Bone marrow (tissue), 2 donors: ENCODE results near the gene ASMT.
"Not testable (repeated sequence)": the region's sequence is repeated elsewhere in the genome, so short reads cannot be mapped to it uniquely, and the experiment has no call there.

Source experiments
- DNase-seq, 2 donors: peaks; one replicate each; lab custom pipeline; 2025; lab: John Stamatoyannopoulos, UW

Gene ASMT

DNA sequence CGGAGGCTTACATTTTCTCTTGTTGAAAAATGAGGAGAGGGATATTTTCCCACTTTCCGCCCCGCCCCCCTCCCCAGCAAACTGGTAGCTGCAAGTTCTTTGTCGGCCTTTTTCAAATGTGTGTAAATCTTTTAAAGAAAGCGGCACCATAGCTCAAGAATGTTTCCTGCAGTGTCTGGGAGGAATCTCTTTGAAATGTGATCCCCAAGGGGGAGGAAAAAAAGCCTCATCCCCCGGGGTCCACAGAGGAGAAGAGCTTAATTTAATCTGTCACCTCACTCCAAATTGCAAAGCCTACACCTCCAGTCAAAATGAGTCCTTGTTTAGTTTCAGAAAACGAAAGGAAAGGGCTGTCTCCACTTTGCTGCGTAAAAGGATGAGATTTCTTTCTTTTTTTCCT is 34.8 kb downstream of the ASMT start:
- DNase-seq: no peak

DNA sequence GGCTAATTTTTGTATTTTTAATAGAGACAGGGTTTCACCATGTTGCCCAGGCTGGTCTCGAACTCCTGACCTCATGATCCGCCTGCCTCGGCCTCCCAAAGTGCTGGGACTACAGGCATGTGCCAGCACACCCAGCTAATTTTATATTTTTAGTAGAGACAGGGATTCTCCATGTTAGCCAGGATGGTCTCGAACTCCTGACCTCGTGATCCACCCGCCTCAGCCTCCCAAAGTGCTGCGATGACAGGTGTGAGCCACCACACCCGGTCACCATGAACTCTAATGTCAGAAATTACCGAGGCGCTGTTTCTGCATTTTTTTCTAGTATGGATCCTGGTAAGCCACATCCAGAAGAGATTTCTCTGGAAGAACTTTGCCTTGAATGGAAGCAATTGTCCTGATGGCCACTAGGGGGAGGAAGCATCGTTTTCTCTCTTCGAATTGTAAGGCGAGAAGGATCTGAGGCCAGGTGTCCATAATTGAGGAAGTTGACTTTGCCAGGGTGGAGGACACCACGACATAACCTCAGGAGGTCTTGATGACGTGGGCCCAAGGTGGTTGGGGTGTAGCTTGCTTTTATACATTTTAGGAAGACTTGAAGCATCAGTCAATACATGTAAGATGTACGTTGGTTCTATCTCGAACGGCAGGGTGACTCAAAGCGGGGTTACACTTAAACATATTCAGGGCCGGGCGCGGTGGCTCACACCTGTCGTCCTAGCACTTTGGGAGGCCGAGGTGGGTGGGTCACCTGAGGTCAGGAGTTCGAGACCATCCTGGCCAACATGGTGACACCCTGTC is 37.4 kb downstream of the ASMT start:
- DNase-seq: peak in 1 of 2 donors; percentile 60

DNA sequence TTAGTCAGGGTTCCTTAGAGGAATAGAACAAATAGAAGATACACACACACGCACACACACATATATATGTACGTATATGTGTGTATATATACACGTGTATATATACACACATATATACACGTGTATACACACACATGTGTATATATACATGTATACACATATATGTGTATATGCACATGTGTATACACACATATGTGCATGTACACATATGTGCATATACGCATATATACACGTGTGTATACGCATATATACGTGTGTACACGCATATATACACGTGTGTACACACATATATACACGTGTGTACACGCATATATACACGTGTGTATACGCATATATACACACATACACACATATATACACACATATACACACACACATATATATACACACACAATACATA is 41.5 kb downstream of the ASMT start:
- DNase-seq: no peak

DNA sequence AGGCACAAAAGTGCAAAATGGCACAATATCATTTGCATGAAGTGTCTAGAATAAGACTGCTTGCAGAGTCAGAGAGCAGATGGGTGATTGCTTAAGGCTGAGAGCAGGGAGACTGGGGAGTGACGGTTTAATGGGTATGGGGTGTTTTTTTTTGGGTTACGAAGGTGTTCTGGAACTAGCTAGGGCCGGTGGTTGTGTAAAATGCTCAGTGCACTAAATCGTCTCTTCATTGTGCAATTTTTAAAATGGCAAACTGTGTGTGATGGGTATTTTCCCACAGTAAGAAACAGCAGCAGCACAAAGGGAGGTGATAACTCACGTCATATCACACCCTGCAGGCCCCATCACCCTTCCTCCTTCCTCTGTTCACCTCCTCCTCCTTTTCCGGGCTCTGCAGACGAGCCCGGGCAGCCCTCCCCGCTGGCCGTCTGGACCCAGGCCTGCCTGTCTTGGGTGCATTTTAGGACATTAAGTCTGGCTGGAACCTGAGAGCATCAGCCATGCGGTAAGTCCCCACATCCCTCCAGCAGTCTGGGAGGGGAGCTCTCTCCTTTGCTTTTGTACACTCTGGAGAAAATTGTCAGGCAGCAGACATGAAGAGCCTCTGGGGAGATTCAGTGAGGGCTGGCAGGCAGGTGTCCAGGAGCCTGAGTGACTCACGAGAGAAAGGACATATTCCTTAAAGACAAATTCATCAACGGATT is 42.7 kb downstream of the ASMT start:
- DNase-seq: peak in 1 of 2 donors; percentile 60

DNA sequence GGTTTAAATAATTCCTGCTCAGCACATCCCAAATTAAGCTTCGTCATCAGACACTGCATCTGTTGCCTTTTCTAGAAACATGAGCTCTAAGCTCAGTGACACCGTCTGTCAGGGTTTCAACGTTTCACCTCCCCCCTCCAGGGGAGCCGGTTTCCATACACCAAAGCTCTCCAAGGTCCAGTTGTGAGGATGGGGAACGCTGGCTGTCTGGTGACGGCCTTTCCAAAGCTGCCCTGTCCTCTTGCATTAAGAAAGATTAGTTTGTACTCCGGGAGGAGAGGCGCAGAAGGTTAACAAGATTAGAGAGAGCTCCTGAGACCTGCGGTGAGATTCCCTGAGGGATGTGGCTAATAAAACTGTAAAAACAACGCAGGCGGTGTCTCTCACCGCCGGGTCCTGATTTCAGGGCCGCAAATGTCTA is 43.2 kb downstream of the ASMT start:
- no peak for DNase-seq

DNA sequence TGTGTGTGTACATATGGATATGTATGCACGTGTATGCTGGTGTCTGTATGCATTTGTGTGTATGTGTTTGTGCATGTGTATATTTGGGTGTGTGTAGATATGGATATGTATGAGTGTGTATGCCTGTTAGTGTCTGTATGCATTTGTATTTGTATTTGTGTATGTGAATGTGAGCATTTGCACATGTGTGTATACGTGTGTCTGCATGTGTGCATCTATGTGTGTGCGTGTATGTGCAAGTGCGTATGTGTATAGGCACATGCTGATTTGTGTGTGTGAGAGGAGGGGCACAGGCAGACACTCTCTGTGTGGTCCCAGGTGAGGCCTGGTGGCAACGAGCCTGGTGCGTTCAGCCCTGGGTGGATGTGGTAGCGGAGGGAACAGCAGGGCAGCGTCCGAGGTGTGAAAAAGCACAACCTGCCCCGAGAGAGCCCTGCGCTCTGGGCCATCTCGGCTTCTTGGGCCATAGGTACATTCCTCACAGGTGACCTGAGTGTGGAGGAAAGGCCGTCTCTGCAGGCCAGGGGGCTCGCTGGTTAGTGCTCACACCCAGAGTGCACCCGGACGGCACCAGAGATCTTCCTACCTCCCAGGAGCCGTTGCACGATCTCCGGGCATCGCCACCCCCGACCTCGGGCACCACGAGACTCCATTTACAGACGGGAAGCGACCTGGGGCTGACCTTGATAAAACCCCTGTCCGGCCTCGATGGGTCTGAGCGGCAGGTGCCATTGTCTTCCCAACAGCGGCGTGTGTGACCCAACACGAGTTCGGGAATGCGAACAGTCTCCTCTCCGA is 45.0 kb downstream of the ASMT start:
- no peak for DNase-seq

DNA sequence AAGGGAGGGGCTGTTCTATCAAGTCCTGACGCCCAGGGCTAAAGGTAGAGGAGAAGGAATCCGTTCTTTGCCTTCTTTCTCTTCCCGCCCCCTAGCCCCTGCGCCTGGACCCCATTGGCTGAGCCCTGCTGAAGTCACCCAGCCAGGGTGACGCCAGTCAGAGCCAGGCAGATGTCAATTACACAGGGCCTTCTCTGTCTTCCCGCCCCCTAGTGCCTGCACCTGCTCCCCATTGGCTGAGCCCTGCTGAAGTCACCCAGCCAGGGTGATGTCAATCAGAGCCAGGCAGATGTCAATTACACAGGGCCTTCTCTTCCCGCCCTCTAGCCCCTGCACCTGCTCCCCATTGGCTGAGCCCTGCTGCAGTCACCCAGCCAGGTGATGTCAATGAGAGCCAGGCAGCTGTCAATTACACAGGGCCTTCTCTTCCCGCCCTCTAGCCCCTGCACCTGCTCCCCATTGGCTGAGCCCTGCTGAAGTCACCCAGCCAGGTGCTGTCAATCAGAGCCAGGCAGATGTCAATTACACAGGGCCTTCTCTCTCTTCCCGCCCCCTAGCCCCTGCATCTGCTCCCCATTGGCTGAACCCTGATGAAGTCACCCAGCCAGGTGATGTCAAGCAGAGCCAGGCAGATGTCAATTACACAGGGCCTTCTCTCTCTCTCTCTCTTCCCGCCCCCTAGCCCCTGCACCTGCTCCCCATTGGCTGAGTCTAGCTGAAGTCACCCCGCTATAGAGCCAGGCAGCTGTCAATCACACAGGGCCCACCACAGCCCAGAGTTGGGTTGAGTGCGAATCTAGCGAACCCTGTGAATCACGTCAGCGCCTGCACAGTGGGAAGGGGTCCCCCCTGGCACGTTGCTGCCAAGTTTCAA is 46.4 kb downstream of the ASMT start:
- DNase-seq: peak in 1 of 2 donors; percentile 7

DNA sequence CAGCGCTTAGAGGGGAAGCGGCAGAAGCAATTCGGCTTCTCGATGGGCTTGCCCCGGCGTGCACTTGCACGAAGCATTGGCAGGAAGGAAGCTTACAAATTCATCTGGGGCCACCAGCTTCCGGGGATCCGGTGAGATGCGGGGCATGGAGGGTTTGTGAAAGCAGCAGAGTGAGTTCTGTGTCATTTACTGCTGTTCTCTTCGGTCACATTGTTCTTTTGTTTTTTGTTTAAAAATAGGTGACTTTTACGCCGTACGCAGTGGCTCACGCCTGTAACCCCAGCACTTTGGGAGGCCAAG is 47.0 kb downstream of the ASMT start:
- DNase-seq: no peak

DNA sequence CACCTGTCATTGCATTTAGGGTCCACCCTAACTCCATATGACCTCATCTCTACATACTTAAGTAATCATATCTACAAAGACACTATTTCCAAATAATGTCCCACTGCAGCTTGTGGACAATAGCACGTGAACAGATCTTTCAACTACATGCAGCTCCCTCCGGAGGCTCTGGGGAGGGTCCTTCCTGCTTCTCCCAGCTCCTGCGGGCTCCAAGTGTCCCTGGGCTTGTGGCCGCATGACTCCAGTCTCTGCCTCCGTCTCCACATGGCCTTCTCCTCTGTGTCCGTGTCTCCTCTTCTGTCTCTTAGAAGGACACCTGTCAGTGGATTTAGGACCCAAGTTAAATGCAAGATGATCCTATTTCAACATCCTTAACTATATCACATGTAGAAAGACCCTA is 52.7 kb downstream of the ASMT start:
- DNase-seq: no peak

DNA sequence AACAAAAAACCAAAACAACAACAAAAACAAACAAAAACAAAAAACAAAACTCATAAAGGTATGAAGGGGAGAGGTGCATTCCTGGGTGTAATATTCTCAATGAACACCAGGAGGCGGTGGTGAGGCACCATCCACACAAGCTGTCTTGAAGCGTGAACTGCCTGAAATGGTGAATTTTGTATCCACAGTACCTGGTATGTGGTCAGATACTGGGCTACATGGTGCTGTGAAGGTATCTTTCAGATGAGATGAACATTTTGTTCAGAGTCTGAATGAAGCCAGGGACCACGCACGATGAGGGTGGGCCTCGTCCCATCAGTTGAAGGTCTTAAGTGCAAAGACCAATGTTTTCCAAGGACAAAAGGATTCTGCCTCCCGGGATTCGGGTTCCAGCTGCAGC is 58.5 kb downstream of the ASMT start:
- DNase-seq: no peak

DNA sequence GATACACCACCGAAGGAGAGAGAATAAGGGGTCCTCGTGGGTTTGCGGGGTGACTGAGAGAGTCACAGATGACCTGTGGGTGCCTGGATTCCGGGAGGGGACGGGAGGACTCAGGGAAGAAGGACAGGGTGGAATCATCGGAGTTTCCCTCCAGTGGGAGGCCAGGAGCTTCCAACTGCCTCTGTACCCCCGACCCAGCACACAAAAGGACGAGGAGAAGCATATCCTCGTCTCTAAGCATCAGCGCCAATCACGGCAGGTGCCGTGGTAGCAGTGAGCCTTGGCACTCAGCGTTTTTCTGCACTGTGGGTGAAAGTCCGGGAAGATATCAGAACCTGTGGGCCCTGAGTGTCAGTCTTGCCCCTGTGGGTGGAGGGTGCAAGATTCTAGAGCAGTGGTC is 62.0 kb downstream of the ASMT start:
- no peak for DNase-seq

DNA sequence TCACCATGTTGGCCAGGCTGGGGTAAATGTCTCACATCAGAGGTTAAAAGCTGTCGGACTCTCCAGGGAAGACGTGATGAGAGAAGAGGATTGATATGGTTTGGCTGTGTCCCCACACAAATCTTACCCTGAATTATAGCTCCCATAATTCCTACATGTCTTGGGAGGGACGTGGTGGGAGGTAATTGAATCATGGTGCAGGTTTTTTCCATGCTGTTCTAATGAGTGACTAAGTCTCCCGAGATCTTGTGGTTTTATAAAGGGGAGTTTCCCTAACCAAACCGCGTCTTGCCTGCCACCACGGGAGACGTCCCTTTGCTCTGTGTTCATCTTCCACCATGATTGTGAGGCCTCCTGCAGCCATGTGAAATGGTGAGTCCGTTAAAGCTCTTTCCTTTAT is 64.4 kb downstream of the ASMT start:
- no peak for DNase-seq

DNA sequence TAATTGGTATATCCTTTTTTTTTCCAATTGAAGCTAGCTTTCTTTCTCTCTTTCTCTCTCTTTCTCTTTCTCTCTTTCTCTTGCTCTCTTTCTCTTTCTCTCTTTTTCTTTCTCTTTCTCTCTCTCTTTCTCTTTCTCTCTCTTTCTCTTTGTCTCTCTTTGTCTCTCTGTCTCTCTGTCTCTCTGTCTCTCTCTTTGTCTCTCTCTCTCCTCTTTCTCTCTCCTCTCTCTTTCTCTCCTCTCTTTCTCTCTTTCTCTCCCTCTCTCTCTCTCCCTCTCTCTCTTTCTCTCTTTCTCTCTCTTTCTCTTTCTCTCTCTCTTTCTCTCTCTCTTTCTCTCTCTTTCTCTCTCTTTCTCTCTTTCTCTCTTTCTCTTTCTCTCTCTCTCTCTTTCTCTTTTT is 66.6 kb downstream of the ASMT start:
- no peak for DNase-seq

DNA sequence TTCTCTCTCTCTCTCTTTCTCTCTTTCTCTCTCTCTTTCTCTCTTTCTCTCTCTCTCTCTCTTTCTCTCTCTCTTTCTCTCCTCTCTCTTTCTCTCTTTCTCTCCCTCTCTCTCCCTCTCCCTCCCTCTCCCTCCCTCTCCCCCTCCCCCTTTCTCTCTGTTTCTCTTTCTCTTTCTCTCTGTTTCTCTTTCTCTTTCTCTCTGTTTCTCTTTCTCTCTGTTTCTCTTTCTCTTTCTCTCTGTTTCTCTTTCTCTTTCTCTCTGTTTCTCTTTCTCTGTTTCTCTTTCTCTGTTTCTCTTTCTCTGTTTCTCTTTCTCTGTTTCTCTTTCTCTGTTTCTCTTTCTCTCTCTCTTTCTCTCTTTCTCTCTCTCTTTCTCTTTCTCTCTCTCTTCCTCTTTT is 67.0 kb downstream of the ASMT start:
- not testable (repeated sequence) for DNase-seq

DNA sequence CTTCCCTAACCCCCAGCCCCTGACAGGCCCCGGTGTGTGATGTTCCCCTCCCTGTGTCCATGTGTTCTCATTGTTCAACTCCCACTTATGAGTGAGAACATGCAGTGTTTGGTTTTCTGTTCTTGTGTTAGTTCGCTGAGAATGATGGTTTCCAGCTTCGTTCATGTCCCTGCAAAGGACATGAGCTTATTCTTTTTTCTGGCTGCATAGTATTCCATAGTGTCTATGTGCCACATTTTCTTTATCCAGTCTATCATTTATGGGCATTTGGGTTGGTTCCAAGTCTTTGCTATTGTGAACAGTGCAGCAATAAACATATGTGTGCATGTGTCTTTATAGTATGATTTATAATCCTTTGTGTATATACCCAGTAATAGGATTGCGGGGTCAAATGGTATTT is 67.6 kb downstream of the ASMT start:
- not testable (repeated sequence) for DNase-seq

DNA sequence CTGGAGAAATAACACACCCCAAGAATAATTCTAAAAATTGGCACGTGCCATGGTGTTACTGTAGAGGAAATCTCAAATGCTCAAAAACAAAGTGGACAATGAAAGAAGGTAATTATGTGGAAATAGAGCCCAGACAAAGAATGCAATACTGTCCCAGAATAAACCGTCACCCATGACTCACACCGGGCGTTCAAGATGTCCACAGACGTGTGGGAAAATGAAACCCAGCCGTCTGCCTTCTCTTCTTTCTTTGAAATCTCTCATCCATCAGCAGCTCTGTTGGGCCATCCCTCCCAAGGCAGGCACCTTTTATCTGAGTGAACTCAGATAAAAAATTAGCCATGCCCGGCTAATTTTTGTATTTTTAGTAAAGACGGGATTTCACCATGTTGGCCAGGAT is 70.0 kb downstream of the ASMT start:
- not testable (repeated sequence) for DNase-seq

DNA sequence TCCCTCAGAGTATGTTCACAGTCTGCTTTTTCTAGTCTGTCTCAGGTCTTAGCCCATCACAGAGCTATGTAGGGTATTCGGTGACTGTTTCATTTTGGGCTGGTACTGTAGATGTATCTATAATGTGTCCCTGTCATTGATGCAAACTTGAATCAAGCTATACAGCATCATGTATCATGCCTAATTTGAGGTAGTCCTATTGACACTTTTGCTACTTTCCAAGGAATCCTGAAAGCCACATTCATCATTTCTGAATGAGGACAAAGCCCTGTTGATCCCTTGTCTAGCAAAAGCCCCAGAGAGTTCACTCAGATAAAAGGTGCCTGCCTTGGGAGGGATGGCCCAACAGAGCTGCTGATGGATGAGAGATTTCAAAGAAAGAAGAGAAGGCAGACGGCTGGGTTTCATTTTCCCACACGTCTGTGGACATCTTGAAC is 70.6 kb downstream of the ASMT start:
- DNase-seq: not testable (repeated sequence)

DNA sequence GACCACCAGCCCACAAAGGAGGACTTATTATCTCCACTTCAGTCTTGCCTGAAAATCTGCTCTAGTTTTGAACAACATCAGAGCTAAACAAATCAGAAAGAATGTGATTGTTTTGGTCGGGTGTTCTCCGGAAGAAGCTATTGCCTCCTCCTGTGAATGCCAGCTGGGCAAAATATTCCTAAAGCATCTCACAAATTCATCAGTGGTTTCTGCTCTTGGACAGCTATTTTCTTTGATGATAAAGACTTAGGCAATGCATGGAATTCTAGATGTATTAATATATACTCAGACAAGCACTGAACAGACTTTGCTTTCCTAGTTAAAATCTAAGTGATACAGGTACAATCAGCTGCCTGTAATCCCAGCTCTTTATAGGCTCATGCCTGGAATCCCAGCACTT is 71.8 kb downstream of the ASMT start:
- DNase-seq: no peak
